IPS-NIHi11 (cell line): ENCODE measurements around the gene CBFA2T2.
"Not testable (repeated sequence)": the region's sequence is repeated elsewhere in the genome, so short reads cannot be mapped to it uniquely, and the experiment has no call there.

ENCODE experiments used
- DNase-seq: peaks from one replicate; pipeline ENCODE4 v3.0.0; 2012; ENCODE audit warnings: mixed read lengths, low spot score

Gene CBFA2T2

DNA sequence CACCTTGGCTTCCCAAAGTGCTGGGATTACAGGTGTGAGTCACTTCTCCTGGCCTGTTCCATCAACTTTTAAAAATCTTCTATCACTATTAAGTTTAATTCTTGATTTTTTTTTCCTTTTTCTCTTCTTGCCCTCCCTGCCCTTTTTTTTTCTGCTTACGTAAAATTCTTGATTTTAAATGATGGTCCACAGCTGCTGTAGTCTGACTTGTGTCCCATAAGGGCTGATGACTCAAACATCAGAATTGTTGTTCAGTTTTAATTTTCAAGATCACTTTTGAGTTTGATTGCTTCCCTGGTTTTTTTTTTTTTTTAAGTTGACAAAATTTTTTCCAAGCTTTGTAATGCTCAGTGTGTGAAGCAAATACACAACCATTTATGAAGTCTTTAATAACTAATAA is 61.9 kb downstream of the CBFA2T2 start:
- DNase-seq: no peak

DNA sequence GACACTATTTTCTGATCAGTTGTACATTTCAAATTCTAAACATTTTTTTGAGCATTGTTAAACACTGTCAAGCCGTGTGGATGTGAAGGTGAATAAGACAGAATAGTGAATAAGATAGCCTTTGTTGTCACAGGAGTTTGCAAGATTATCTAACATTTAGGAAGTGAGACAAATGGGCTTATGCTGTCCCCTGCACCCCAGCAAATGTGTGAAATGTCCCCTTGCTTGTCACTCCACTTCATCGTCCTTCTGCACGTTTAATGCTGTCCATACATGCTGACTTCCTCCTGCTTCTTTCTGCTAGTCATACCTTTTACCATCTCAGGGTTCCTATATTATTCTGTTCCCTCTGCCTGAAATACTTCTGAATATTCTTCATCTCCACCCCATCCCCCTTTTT is 62.6 kb downstream of the CBFA2T2 start:
- DNase-seq: no peak

DNA sequence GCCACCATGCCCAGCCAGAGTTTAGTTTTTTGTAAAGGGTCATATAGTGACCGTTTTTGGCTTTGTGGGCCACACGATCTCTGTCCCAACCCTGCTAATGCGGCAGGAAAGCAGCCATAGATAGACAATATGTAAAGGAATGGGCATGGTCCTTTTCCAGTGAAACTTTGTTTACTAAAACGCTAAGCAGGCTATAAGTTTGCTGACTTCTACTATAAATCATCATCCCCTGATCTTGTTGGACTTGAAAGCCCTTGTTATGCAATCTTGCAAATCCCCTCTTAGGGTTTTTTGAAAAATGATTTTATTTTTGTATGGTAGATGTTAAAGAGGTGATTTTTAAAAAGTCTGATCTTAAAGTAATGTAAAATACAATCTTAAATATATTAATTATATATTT is 63.6 kb downstream of the CBFA2T2 start:
- no peak for DNase-seq

DNA sequence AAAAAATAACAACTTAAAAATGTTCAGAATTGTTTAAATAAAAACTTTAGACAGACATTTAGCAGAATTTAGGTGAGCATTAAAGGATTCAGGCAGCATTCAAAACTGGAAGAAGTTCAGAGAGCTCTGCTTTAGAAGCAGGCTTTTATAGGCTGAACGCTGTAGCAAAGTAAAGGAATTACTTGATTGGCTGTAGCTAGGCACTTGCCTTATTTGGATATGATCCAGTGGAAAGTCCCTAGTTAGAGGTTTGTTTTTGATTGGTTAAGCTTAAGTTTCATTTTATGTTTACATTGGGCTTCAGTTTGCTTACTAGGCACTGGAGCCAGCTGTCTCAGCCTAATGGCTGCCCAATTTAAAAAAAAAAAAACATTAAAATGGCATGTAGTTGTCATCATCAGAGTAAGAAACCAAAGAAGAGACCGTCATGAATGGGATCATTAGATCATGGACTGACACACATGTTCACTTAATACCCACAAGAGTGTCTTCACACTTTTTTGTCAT is 65.1 kb downstream of the CBFA2T2 start:
- peak; percentile 78 for DNase-seq

DNA sequence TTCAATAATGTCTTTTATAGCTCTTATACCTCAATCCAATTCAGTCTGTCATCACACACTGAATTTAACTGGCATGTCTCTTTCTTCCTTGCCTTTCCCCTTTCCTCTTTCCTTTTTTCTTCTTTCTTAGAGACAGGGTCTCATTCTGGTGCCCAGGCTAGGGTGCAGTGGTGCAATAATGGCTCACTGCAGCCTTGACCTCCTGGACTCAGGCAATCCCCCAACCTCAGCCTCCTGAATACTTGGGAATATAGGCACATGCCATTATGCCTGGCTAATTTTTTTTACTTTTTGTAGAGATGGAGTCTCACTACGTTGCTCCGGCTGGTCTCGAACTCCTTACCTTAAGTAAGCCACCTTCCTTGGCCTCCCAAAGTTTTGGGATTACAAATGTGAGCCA is 65.9 kb downstream of the CBFA2T2 start:
- DNase-seq: no peak

DNA sequence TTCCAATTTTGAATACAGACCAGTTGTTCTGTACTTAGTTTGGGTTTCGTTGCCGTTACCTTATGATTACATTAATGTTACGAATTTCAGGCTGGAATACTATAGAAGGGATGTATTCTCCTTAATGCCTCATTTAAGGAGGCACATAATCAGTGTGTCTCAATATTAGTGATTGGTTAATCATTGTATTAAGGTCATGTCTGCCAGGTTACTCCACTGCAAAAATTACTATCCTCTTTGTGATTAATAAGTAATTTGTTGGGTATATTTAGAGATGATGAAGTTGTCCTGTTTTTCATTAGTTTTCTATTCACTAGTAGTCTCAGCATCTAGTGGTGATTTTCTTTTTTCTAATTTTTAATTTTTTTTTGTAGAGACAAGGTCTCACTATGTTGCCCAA is 66.3 kb downstream of the CBFA2T2 start:
- no peak for DNase-seq

DNA sequence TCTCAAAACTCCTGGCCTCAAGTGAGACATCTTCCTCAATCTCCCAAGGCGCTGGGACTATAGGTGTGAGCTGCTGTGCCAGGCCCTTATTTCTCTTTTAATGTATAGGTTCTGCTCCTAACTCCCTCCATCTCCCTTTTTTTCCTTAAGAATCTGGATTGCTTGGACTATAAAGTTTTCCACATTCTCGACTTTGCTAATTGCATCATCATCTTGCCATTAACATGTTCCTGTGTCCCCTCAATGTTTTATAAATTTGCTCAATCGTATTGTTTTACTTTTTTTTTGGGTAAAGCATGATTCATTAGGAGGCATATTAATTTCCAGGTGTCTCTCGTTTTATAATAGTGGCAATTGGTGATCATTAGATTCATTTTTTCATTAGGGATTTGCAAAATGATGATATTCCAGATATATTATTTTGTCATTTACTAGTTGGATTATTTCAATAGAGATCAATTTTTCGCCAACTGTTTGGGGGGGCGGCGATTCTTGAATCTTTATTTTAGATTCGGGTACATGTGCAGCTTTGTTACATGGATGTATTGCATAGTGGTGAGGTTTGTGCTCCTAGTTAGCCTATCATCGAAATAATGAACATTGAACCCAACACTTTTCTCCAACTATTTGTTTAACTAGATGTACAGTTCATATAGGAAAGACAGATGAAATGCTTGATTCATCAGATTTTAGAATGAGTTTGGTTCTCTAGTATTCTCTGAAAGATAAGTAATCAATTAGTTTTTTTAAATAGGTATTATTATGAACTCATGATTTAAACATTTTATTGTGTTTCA is 68.7 kb downstream of the CBFA2T2 start:
- DNase-seq: no peak

DNA sequence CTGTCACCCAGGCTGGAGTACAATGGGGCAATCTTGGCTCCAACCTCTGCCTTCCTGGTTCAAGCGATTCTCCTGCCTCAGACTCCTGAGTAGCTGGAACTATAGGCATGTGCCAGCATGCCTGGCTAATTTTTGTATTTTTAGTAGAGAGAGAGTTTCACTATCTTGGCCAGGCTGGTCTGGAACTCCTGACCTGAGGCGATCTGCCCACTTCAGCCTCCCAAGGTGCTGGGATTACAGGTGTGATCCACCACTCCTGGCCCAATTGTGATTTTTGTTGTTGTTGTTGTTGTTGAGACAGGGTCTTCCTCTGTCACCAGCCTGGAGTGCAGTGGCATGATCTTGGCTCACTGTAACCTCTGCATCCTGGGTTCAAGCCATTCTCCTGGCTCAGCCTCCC is 69.3 kb downstream of the CBFA2T2 start:
- DNase-seq: no peak

DNA sequence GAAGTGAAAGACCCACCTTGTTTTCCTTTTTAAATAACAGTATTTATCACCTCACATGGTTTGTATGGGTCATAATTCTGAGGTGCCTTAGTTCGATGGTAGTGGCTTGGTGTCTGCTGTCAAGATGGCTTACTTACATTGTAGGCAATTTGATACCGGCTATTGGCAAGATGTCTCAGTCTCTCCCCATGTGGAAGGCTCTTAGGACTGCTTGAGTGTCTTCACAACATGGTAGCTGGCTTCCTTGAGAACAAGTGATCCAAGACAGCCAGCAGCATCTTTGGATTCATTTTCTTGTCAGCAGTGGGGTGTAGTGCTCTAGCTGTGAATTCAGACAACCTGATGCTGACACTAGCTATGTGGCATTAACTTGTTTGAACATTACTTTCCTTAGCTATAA is 70.1 kb downstream of the CBFA2T2 start:
- no peak for DNase-seq

DNA sequence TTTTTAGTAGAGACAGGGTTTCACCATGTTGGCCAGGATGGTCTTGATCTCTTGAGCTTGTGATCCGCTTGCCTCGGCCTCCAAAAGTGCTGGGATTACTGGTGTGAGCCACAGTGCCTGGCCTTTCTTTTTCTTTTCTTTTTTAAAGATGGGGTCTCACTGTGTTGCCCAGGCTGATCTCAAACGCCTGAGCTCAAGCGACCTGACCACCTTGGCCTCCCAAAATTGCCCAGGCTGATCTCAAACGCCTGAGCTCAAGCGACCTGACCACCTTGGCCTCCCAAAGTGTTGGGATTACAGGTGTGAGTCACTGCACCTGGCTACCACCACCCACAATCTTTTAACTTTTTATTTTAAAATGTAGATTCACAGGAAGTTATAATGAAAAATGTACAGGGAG is 71.2 kb downstream of the CBFA2T2 start:
- DNase-seq: not testable (repeated sequence)

DNA sequence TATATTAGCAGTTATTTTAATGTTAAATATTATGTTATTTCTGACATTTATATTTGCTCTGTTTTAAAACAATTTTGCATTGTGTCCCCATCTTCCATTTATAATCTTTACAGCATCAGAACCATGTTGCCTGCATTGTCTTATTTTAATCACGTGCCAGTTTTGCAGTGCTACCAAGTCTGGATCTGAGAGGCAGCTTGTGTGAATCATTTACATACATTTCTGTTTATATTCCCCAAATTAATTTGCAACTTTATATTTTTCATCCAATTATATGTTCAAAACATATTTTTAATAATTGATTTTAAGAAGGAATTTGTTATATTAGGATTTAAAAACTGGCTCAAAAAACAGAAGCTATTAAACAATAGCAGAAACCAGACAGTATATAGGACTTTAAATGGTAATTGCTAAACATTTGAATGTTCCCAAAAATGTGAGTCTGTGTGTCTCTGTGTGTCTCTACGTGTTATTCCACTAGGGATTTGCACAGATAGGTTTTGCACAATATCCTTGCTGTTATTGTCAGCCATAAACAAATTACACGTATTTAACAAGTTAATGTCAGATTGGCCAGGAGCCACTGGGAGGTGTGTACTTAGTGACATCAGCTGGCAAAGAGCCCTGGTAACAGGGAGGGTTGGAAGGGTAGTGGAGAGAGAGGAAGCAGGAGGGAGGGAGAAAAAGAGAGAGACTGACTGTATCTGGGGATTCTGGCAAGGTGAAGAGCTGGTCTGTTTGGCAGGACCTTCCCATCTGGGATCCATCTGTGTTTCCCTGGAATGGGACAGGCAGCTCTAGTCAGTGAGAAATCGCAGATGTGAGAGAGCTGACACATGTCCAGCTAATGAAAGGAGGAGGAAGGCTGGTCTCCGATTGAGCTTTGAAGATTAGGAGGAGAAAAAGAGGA is 72.1 kb downstream of the CBFA2T2 start:
- peak; percentile 26 for DNase-seq

DNA sequence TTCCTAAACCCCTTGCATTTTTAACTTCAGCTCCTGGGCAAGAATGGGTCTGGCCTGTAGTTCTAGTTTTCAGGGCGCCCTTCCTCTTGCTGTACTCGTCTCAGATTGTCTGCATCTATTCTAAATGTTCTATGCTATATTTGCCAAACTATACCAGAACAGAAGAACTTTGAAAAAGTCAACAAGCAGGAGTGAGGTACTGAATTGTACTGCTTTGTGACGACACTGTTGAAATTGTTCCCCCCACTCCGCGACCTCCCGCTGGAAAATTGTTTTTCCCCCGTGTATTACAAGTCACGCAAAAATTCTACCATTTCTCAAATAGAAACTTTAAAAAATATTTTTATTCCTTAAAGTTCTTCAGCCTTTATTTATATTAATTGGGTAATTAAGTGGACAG is 73.9 kb downstream of the CBFA2T2 start:
- DNase-seq: no peak

DNA sequence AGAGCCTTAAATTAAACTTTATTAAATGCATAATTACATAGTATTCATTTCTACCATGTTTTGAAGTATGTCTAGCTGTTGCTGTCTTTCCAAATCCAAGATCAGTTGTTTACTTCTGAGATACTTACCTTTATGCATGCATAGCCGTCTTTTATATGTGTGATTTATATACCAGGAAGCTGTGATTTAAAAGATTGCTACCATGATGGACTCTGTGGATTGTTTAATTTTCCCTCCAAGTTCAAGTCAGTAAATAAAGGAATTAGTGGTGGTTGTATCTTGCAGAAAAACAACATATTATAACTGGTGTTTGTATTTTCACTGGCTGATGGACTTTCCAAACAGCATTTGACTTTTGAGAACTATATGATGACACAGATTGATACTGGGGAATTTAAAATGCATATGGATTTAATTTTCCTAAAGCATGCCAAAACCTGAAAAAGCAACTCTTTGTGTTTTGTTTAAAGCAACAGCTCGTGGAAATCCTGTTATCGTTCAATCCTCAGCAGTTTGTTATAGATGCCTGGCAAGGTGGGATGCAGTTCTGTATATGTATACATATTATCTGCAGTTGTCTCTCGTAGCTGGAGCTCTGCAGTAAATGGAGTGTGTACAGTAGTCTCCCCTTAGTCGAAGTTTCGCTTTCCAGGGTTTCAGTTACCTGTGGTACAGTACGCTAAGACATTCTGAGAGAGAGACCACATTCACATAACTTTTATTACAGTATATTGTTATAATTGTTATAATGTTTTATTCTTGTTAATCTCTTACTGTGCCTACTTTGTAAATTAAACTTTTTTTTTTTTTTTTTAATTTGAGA is 77.1 kb downstream of the CBFA2T2 start:
- no peak for DNase-seq

DNA sequence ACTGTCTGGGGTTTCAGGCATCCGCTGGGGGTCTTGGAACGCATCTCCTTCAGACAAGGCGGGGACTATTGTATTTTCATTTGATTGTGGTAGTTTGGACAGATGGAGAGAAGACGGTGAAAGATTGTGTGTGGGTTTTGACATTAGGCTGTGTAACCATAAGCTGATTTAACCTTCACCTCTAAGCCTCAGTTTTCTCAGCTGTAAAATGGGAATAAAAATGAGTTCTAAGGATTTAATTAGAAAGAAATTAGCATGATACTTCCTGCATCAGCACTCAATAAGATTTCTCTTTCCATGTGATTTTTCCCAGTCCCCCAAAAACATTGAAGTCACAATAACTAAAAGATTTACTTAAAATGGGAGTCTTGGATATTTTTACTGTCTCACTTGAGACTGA is 78.1 kb downstream of the CBFA2T2 start:
- DNase-seq: no peak

DNA sequence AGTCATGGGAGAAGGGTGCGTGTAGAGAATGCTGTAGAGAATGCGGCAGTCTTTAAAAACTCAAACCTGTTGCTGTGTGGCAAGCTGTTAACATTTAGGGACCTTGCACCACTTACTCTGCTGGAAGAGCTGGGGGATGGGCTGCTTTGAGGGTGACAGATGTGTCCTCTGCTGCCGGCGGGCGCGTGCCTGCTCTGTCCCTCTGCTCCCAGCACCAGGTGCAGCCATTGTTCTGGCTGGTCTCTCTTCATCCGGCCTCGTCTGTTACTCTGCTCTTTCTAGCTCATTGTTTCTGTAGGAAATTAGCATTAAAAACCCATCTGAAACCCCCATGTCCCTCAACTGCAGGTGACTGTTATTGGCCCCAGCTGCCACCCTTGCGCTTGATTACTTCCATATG is 78.5 kb downstream of the CBFA2T2 start:
- peak; percentile 76 for DNase-seq

DNA sequence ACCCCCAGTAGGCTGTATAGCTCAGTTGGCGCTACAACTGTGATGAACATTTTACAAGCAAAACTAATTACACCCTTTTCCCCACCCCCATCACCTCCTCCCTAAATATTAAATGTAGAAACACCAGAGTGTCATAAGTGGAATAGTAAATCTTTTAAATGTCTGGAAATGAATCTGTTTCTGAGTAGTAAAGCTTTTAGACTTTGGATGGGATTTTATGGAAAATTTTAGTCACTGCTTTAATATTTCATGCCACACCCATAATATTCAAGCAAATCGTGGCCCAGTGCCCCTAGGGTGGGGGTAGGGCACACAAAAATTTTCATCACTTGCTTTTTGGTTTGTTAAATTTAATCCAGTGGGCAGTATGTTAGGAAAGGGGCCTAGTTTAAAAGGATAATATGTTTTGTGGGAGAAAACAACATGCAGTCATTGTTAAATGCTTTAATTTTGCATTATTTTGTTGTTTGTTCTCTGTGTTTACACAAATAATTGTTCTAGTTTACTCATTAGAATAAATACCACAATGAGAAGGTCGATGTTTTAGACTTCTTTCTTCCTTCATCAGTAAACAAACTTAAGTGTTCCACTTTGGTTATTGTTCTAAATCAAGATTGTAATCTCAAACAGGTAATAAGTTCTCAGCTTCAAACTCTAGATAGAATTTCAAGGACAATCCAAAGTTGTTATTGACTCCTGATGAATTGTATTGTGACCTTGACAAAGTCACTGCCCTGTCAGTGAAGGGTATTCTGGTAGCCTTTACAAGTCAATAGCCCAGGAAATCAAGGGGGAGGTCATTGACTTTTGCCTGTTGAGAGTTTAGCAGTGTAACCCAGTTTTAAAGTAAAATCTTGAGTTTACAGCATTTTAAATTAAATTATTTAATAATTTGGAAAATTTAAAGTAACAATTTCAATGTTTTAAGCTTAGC is 79.2 kb downstream of the CBFA2T2 start:
- no peak for DNase-seq

DNA sequence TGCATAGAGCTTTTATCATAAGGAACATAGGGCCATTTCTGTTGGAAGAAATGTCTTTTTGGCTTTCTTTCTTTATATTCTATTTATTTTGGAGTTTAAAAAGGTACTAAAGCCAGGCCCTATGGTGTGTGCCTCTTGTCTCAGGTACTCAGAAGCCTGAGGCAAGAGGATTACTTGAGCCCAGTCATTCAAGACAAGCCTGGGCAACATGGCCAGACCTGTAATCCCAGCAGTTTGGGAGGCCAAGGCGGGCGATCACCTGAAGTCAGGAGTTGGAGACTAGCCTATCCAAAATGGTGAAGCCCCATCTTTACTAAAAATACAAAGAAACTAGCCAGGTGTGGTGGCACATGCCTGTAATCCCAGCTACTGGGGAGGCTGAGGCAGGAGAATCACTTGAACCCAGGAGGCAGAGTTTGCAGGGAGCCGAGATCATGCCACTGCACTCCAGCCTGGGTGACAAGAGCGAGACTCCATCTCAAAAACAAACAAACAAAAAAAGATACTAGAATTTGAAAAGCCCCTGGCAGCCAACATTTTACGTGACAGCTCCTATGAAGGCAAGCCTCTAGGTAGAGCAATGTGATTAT is 80.0 kb downstream of the CBFA2T2 start:
- DNase-seq: no peak

DNA sequence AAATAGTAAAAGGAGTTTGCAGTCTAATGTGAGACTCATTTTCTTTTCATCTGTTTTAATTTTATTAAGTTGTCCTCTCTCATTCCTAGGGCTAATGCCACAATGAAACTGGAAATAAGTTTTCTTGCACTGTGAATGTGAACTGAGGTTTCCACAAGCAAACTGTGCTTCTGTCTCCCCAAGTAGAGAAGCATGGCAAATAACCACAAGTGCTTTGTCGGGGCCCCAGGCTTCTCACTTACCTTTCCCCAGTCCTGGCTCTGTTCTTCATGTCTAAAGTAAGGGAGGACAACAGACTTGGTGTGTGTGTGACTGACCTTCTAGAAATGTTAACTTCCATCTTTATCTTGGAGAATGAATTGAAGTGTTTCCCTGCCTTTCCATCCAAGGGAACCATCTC is 80.8 kb downstream of the CBFA2T2 start:
- no peak for DNase-seq

DNA sequence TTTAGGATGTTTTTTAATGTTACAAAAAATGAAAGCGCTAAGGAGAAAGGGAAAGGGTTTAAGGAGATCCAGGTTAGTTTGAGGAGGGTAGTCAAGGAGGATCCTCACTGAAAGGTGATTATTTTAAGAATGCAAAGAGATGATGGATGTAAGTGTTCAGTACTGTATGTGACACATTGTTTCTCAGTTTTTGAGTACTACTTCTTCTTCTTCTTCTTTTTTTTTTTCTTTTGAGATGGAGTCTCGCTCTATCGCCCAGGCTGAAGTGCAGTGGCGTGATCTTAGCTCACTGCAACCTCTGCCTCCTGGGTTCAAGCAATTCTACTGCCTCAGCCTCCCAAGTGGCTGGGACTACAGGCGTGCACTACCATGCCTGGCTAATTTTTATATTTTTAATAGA is 83.4 kb downstream of the CBFA2T2 start:
- not testable (repeated sequence) for DNase-seq

DNA sequence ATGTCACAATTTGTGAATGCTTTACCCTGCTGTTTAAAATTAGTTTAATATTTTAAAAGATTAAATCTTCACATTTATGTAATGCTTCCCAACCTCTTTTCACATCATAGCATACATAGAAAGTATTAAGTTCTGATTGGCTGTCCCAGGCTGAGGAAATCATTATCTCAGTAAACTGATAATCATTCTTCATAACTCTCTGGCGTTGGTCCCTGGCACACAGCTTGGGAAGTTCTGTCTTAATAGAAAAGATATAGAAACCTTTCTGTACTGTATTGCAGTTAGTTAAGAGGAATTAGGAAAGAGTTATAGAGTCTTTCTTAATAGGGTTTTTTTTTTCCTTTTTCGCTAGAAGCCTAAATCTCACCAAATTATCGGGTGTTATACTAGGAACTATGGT is 85.4 kb downstream of the CBFA2T2 start:
- DNase-seq: no peak
